ENCODE data around the gene ASPSCR1. TPM values are rescaled to one million over a fixed set of nuclear protein-coding genes. Genes with fewer than 3 reads are reported as not detected.
"Not testable (repeated sequence)": the region's sequence is repeated elsewhere in the genome, so short reads cannot be mapped to it uniquely, and the experiment has no call there.

Gene ASPSCR1
- total RNA-seq, 2 experiments from 2014 or later, result 25.3 to 29.9 TPM

DNA sequence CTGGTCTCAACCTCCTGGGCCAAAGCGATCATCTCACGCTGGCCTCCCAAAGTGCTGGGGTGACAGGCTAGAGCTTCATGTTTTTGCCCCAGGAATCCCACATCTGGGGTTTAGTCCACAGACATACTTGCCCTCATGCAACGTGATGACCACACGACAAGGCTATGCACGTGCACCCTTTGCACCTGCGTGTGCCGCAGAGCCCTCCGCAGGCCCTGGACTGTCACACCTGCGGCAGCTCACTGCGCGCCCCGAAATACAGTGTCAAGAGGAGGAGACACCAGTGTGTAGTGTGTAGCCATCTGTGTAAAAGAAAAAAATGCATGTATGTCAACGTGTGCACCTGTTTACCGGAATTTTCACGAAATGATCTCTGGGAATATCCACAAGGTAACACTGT lies 26.9 kb upstream of the ASPSCR1 start:
- H3K9me3 Mint-ChIP-seq, result no peaks in the 10 kb centered on the region
- H3K4me3 Mint-ChIP-seq, result no peak overlapping the region
- H3K27ac Mint-ChIP-seq, result no peak overlapping the region
- peaks cover 5% of the 10 kb centered on the region for H3K27me3 Mint-ChIP-seq
- POLR2A ChIA-PET, result interaction anchor here (1.2 kb wide), 1 partner anchor 223 kb away, joined by 3 read pairs; no protein-coding TSS in a partner anchor
- H3K36me3 Mint-ChIP-seq (ENCODE audit: low read depth), result no peaks in the 10 kb centered on the region
- H3K4me1 Mint-ChIP-seq, result no peaks in the 10 kb centered on the region
- CTCF ChIA-PET, result no interaction called here
- no peak for DNase-seq

DNA sequence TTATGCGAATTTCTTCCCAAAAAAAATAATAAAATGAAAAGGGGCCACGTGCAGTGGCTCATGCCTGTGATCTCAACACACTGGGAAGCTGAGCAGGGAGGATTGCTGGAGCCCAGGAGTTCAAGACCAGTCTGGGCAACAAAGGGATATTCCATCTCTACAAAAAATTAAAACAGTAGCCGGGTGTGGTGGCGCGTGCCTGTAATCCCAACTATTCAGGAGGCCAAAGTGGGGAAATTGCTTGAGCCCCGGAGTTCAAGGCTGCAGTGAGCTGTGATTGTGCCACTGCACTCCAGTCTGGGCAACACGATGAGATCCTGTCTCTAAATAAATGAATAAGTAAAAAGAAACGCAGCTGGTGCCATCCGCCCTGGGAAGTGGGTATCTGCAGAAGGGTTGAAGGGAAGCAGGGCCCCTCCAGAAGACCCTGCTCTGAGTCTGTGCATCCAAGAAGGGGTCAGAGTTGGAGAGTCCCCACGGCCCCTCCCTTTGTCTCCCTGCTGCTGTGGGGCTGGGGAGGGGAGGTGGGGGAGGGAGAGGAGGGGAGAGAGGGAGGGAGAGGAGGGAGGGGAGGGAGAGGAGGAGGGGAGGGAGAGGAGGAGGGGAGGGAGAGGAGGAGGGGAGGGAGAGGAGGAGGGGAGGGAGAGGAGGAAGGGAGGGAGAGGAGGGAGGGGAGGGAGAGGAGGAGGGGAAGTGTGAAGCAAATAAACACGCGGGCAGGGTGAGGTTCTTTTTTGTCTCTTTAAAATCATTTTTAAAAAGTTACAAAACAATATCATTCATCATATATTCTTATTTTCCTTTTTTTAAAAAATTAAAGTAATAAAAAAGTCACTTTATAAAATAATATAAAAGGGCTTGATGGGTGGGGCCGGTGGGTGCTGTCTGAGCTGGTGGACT lies 25.4 kb upstream of the ASPSCR1 start:
- Mint-ChIP-seq H3K4me3 (no peak overlapping the region), H3K4me1 (no peaks in the 10 kb centered on the region), H3K27me3 (peaks cover 5% of the 10 kb centered on the region), H3K9me3 (no peaks in the 10 kb centered on the region), H3K36me3 (ENCODE audit: low read depth) (no peaks in the 10 kb centered on the region), H3K27ac (no peak overlapping the region)
- no peak for DNase-seq
- ChIA-PET CTCF (no interaction called here), POLR2A (interaction anchor here (1.3 kb wide), 1 partner anchor 25 kb away, joined by 3 read pairs; no protein-coding TSS in a partner anchor)

DNA sequence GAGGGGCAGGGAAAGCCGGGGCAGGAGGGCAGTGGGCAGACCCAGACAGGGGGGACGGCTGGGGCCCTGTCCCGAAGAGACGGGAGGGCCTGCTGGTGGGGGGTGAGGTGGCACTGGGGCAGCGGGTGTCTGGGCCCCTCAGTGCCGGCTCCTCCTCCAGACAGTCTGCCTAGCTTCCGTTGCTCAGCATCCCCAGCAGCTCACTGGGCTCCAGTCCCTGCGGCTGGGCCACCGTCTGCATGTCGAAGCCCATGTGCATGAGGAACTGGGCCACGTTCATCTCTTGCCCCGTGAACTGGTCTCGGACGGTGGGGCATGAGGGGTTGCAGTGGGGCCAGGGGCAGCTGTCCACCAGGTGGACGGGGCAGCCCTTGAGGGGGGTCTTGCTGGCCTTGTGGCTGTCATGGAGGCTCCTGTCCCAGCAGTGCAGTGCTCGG lies 24.6 kb upstream of the ASPSCR1 start:
- no peak overlapping the region for H3K4me3 Mint-ChIP-seq
- ChIA-PET POLR2A (interaction anchor here (1.3 kb wide), 1 partner anchor 24 kb away, joined by 3 read pairs; no protein-coding TSS in a partner anchor), CTCF (no interaction called here)
- no peaks in the 10 kb centered on the region for H3K9me3 Mint-ChIP-seq
- H3K27ac Mint-ChIP-seq, result no peak overlapping the region
- no peak for DNase-seq
- no peaks in the 10 kb centered on the region for H3K36me3 Mint-ChIP-seq (ENCODE audit: low read depth)
- no peaks in the 10 kb centered on the region for H3K4me1 Mint-ChIP-seq
- H3K27me3 Mint-ChIP-seq, result peaks cover 10% of the 10 kb centered on the region

DNA sequence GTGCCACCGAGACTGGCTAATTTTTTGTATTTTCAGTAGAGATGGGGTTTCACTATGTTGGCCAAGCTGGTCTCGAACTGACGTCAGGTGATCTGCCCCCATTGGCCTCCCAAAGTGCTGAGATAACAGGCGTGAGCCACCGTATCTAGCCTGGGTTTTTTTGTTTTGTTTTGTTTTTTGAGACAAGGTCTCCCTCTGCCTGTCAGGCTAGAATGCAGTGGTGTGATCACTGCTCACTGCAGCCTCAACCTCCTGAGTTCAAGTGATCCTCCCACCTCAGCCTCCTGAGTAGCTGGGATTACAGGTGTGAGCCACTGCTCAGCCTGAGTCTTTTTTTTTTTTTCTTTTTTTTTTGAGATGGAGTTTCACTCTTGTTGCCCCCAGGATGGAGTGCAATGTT lies 24.0 kb upstream of the ASPSCR1 start:
- not testable (repeated sequence) for H3K4me1 Mint-ChIP-seq; H3K4me3 Mint-ChIP-seq; H3K9me3 Mint-ChIP-seq; H3K36me3 Mint-ChIP-seq (ENCODE audit: low read depth); H3K27ac Mint-ChIP-seq; DNase-seq
- ChIA-PET CTCF (interaction anchor here (0.7 to 1.2 kb wide), 4 partner anchors 9 to 68 kb away, joined by 3 to 5 read pairs (median 3); partner anchors contain the start of gene MAFG), POLR2A (interaction anchor here (1.1 kb wide), 1 partner anchor 10 kb away, joined by 3 read pairs; no protein-coding TSS in a partner anchor)
- H3K27me3 Mint-ChIP-seq, result peaks cover 15% of the 10 kb centered on the region

DNA sequence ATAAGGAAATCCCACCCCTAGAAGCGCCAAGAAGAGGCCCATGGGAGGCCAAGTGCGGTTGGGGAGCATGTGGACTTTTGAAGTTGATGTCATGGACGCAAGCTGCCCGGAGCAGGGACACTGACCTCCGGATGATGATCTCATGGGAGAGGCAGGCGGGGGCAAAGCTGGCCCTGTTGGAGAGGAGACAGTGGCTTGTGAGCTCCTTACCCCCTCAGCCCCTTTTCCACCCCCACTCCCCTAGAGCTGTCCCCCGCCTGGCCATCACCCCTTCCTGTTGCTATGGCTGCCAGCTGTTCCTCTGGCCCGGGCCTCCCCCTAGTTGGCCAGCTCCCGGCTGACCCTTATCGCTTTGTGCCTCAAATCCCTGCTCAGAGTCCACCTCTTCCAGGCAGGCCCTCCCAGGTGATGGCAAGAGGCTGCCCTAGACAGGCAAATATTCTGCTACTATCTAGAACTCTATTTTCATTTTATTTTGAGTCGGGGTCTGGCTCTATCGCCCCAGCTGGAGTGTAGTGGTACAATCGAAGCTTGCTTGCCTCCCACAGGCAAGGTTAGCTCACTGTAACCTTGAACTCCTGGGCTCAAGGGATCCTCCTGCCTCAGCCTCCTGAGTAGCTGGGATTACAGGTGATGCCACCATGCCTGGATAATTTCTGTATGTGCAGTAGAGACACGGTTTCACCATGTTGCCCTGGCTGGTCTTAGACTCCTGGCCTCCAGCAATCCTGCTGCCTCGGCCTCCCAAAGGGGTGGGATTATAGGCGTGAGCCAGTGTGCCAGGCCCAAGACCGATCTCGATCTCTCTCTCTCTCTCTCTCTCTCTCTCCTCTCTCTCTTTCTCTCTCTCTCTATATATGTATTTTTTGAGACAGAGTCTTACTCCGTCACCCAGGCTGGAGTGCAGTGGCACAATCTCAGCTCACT lies 23.0 kb upstream of the ASPSCR1 start:
- Mint-ChIP-seq H3K4me1 (peaks cover 4% of the 10 kb centered on the region), H3K4me3 (no peak overlapping the region), H3K9me3 (no peaks in the 10 kb centered on the region), H3K27ac (no peak overlapping the region), H3K27me3 (peaks cover 22% of the 10 kb centered on the region), H3K36me3 (ENCODE audit: low read depth) (no peaks in the 10 kb centered on the region)
- no peak for DNase-seq
- CTCF ChIA-PET, result interaction anchor here (0.7 to 1.2 kb wide), 5 partner anchors 10 to 744 kb away, joined by 3 to 5 read pairs (median 3); partner anchors contain the start of genes MAFG and RAB40B
- POLR2A ChIA-PET, result interaction anchor here (0.8 to 1.1 kb wide), 3 partner anchors 11 to 69 kb away, joined by 3 read pairs; partner anchors contain the start of gene LRRC45

DNA sequence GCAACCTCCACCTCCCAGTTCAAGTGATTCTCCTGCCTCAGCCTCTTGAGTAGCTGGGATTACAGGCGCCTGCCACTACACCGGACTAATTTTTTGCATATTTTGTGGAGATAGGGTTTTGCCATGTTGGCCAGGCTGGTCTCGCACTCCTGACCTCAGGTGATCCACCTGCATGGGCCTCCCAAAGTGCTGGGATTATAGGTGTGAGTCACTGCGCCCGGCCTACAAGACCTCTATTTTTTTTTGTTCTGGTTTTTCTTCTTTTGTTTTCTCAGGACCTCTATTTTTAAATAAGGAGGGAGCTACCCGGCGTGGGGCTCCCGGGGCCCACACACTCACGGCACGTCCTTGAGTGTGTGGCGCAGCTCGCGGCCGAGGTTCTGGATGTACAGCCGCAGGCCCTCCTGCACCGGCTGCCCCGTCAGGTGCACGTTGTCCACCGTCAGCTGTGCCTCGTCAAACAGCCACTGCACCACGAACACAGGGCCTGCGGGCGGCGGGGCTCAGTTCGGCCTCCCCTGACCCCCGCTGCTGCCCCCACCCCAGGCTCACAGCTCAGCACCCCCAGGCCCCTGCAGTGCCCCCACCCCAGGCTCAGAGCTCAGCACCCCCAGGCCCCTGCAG lies 22.3 kb upstream of the ASPSCR1 start:
- no peaks in the 10 kb centered on the region for H3K36me3 Mint-ChIP-seq (ENCODE audit: low read depth)
- POLR2A ChIA-PET, result interaction anchor here (0.9 kb wide), 1 partner anchor 23 kb away, joined by 3 read pairs; no protein-coding TSS in a partner anchor

DNA sequence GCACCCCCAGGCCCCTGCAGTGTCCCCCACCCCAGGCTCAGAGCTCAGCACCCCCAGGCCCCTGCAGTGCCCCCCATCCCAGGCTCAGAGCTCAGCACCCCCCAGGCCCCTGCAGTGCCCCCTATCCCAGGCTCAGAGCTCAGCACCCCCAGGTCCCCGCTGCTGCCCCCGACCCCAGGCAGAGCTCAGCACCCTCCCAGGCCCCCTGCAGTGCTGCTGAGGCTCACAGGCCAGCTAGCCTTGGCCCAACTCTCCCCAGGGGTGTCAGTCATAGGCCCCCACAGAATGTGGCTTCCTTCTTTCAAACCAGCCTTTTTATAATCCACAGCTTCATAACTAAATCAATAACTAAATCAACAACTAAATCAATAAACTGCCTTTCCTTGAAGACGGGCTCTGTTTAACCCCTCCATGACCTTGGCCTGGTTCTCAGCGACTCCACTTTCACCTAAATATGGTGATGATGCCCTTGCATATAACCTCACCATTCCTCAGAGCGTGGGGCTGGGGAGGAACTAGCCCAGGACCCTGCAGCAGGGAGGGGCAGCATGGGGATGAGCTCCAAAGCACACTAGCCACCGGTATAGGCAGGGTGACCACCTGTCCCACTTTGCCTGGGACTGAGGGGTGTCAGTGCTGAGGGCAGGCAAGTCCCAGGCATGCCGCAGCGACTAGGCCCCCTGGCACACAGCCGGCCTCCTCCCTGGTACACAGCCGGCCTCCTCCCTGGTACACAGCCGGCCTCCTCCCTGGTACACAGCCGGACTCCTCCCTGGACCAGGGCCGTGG lies 21.5 kb upstream of the ASPSCR1 start:
- H3K27me3 Mint-ChIP-seq, result peaks cover 19% of the 10 kb centered on the region
- H3K9me3 Mint-ChIP-seq, result no peaks in the 10 kb centered on the region
- H3K4me1 Mint-ChIP-seq, result peaks cover 4% of the 10 kb centered on the region
- no peak overlapping the region for H3K27ac Mint-ChIP-seq
- DNase-seq, result no peak
- CTCF ChIA-PET, result interaction anchor here (0.7 to 1.0 kb wide), 2 partner anchors 65 to 206 kb away, joined by 3 read pairs; no protein-coding TSS in a partner anchor
- POLR2A ChIA-PET, result no interaction called here
- H3K4me3 Mint-ChIP-seq, result no peak overlapping the region
- H3K36me3 Mint-ChIP-seq (ENCODE audit: low read depth), result no peaks in the 10 kb centered on the region

More for the DNA sequence above, 22.3 kb upstream of the ASPSCR1 start:
- H3K4me1 Mint-ChIP-seq, result peaks cover 4% of the 10 kb centered on the region
- H3K27me3 Mint-ChIP-seq, result peaks cover 22% of the 10 kb centered on the region
- DNase-seq, result no peak
- H3K27ac Mint-ChIP-seq, result no peak overlapping the region
- H3K4me3 Mint-ChIP-seq, result no peak overlapping the region
- no peaks in the 10 kb centered on the region for H3K9me3 Mint-ChIP-seq
- CTCF ChIA-PET, result interaction anchor here (0.7 to 1.0 kb wide), 2 partner anchors 66 to 207 kb away, joined by 3 read pairs; no protein-coding TSS in a partner anchor

DNA sequence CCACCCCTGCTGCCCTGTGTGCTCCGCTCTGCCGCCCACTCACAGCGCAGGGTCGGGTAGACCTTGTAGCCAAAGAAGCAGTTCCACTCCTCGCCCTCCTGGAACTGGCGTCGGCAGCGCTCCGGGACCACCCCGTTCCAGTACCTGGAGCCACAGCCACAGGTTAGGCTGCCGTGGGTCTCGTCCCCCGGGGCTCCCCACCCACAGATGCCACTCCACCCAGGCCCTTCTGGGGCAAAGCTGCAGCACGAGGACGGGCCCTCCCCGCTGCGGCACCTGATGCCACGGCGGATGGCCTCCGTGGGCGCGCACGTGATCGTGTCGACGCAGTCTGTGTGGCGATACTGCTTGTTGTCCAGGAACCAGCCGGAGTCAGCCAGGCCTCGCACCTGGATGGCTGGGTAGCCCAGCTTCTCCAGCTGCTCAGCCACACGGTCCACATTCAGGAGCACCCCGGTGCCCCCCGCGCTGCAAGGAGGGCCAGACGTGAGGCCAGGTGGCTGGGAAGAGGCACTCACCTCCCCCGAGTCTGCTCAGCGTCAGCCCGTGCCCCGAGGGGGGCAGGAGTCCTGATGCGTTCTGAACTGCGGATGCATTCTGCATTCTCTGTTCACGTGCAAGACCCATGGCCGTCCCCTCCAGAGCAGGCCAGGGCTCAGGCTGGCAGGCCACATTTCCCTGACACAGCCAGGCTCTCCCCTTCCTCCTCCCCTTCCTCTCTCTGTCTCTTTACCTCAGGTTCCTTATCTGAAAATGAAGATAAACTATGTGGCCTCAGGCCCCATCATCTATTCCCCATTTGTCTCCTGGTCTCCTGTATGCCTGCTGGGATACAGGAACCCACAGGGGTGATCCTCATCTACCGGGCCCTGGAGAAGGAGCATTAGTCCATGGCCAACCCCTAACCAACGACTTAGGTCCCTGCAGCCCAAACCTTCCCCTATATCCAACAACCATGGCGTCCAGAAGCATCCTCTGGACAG lies 20.5 kb upstream of the ASPSCR1 start:
- POLR2A ChIA-PET, result no interaction called here
- H3K27me3 Mint-ChIP-seq, result peaks cover 19% of the 10 kb centered on the region
- CTCF ChIA-PET, result no interaction called here
- no peaks in the 10 kb centered on the region for H3K9me3 Mint-ChIP-seq
- H3K36me3 Mint-ChIP-seq (ENCODE audit: low read depth), result no peaks in the 10 kb centered on the region
- peaks cover 4% of the 10 kb centered on the region for H3K4me1 Mint-ChIP-seq
- DNase-seq, result no peak
- no peak overlapping the region for H3K4me3 Mint-ChIP-seq
- H3K27ac Mint-ChIP-seq, result no peak overlapping the region

DNA sequence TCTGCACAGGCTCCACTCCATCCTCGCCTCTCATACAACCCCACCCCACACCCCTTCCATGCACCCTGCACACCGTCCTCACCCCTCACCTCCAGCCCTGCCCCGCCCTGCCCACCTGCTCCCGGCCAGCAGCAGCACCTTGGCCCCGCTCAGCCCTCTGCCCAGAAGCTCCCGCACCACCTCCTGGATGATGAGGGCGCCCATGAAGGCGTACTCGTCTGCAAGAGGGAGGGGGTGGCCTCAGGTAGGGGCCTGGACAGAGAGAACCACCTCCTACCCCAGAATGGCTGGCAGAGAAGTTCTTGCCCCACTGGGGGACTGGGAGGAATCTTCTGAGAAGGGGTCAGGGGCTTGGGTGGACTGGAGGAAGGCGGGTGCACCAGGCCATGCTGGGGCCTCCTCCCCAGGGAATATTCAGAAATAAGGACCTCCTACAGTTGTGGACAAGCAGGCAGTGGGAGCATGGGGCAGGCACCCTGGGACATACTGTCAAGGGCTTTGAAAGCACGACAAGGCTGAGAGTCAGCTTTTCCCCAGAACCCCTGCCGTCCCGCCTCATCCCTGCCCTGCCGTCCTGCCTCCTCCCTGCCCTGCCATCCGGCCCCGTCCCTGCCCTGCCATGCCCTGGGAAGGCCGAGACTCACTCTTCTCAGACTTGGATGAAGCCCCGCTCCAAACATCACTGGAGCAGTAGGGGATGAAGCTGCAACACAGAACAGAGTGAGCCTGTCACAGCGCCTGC lies 19.6 kb upstream of the ASPSCR1 start:
- no peaks in the 10 kb centered on the region for H3K9me3 Mint-ChIP-seq
- no peak for DNase-seq
- ChIA-PET POLR2A (no interaction called here), CTCF (no interaction called here)
- peaks cover 4% of the 10 kb centered on the region for H3K4me1 Mint-ChIP-seq
- H3K4me3 Mint-ChIP-seq, result no peak overlapping the region
- H3K36me3 Mint-ChIP-seq (ENCODE audit: low read depth), result no peaks in the 10 kb centered on the region
- no peak overlapping the region for H3K27ac Mint-ChIP-seq
- H3K27me3 Mint-ChIP-seq, result peaks cover 26% of the 10 kb centered on the region

DNA sequence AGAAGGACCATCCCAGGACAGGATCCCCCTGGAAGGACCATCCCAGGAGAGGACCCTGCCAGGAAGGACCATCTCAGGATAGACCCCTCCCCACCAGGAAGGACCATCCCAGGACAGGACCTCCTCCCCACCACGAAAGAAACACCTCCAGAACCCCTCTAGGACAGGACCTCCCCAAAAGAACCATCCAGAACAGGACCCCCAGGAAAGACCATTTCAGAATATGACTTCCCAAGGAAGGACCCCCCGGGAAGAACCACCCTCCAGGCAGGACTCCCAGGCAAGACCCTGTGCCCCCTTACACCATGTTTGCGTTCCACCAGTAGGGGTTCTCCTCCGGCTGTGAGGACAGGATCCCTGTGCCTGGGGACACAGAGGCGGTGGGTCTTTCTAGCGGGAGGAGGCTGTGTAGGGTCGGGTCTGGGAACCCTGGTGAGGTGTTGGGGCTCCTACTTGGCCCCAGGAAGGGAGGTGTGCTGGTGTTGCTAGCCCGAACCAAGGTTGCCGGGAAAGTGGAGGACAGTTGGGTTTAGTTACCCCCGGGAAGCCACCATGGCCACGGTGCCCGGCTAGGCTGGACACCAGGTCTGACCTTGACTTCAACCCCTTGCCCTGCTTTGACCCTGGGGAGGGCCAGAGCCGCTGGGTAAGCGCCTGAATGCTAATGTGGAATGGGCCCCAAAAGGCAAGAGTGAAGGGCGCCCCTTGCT lies 18.6 kb upstream of the ASPSCR1 start:
- H3K27ac Mint-ChIP-seq, result no peak overlapping the region
- ChIA-PET CTCF (interaction anchor here (0.7 to 2.6 kb wide), 21 partner anchors 10 to 391 kb away, joined by 3 to 73 read pairs (median 4); partner anchors contain the start of genes ASPSCR1, CENPX, DCXR and LRRC45), POLR2A (interaction anchor here (1.1 to 2.3 kb wide), 6 partner anchors 18 to 247 kb away, joined by 3 to 30 read pairs (median 4); partner anchors contain the start of genes CENPX, DCXR and LRRC45)
- H3K4me1 Mint-ChIP-seq, result peaks cover 4% of the 10 kb centered on the region
- H3K4me3 Mint-ChIP-seq, result peak overlapping the region; percentile 49
- DNase-seq, result no peak
- H3K9me3 Mint-ChIP-seq, result no peaks in the 10 kb centered on the region
- no peaks in the 10 kb centered on the region for H3K36me3 Mint-ChIP-seq (ENCODE audit: low read depth)
- H3K27me3 Mint-ChIP-seq, result peaks cover 30% of the 10 kb centered on the region
